GF-D8 (cell line): ENCODE measurements around the gene SLC25A51.

Source experiments
- DNase-seq: peaks from one replicate; lab custom pipeline; 2025; lab: John Stamatoyannopoulos, UW

The SLC25A51 gene

GRCh38 chr9:37937366-37937765 is 33.4 kb upstream of the SLC25A51 start:
- no peak for DNase-seq

- no peak for DNase-seq
Measured at GRCh38 chr9:37936965-37937364, 33.0 kb upstream of the SLC25A51 start.

- no peak for DNase-seq
Measured at GRCh38 chr9:37936376-37936775, 32.4 kb upstream of the SLC25A51 start.

GRCh38 chr9:37935096-37935495 is 31.2 kb upstream of the SLC25A51 start:
- DNase-seq: no peak

DNA sequence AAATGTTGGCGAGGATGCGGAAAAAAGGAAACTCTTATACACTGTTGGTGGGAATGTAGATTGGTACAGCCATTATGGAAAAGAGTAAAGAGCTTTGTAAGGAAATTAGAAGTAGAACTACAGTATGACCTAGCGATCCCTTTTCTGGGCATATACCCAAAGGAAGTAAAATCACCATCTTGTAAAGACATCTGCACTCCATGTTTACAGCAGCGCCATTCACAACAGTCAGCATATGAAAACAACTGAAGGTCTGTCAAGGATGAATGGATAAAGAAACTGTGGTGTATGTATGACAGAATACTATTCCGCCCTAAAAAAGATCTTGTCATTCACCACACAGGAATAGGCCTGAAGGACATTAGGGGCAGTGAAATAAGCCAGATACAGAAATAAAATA is 27.7 kb upstream of the SLC25A51 start:
- no peak for DNase-seq

GRCh38 chr9:37929441-37929895 is 25.5 kb upstream of the SLC25A51 start:
- no peak for DNase-seq

DNA sequence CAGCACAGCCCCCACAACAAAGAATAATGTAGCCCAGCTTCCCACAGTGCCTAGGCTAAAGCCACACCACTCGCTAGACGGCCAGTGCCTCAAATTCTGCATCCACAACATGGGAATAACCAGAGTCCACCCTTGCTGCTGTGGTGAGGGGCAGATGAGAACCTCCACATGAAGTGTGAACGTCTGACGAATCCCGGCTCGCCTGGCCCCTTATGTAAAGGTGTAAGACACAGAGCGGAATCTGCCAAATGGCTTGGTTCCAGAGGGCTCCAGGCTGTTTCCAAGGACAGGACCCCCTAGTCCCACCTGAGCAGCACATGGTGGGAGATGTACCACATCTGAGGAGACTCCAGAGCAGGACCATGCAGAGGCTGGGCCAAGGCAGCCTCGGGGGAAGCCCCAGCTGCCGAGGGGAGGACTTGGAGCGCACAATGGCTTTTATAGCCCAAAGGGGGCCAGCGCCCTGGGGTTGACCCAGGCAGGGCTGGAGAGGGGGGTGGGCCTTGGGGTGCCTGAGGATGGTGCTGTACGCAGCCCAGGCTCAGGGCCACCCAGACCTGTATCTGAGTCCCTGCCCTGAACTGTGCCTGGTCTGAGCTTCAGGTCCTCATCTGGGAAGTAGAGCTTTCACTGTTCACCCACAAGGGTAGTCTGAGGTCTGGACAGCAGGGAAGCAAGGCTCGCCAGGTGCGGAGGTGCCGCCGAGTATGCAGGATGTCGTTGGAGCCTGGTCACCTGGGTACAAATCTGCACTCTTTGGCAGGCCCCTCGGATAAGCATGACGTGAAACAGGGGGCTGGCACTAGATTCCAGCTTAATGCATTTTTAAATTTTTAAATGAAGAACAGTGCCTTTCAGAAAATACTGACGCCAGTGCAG is 24.9 kb upstream of the SLC25A51 start:
- no peak for DNase-seq

DNA sequence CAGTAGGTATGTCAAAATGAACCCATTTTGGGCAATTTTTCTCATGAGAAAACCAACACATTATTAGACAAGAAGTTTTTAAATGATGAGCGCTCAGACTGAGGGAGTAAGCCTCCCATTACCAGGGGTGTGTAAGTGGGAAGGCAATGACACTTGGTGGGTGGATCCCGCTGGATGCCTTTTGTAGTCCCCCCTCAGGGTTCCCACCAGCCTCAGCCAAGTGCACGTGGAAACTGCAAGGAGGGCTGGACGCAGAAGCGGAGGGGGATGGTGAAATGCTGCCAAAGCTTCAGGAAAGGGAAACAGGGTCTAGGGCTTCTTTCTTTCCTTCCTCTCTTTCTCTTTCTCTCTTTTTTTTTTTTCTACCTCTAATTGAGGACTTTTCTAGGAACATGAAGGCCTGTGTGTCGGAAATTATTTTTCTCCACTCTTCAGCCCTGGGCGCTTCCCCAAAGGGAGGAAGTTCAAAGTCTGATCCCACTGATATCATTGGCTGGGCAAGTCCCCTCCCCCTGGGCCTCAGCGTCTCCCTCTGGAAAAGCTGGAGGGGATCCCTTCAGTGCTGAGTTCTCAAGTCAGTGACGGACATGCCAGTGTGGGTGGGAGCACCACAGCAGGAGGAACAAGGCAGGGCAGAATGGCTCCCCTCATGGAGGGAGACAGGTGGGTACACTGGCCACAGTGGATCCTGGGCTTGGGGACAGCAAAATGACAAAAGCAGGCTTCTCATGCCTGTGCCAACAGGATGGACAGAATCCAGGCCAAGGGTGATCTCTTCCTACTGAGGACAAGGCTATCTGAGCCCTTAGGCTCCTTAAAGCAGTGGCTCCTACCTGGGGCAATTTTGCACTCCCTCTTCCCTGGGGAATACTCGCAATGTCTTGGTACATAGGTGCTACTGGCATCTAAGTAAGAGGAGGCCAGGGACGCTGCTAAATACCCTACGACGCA is 23.9 kb upstream of the SLC25A51 start:
- no peak for DNase-seq

- DNase-seq: no peak
Measured at GRCh38 chr9:37927132-37927531, 23.2 kb upstream of the SLC25A51 start.

DNA sequence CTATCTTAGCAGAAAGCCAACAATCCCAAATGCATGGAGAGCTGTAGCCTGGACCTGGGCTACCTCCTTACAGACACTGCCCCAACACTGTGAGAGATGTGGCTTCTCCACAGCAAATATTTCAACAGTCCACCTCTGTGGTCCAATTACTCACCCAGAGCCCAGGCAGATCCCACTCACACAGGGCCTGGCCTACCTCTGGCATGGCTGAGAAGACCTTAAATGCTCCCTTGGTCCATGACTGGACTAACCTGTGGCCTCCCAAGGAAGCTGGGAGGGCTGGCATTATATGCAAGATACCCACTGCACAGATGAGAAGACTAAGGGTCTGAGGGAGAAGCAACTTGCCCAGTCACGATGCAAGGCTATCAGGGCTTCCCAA is 22.8 kb upstream of the SLC25A51 start:
- DNase-seq: no peak

DNA sequence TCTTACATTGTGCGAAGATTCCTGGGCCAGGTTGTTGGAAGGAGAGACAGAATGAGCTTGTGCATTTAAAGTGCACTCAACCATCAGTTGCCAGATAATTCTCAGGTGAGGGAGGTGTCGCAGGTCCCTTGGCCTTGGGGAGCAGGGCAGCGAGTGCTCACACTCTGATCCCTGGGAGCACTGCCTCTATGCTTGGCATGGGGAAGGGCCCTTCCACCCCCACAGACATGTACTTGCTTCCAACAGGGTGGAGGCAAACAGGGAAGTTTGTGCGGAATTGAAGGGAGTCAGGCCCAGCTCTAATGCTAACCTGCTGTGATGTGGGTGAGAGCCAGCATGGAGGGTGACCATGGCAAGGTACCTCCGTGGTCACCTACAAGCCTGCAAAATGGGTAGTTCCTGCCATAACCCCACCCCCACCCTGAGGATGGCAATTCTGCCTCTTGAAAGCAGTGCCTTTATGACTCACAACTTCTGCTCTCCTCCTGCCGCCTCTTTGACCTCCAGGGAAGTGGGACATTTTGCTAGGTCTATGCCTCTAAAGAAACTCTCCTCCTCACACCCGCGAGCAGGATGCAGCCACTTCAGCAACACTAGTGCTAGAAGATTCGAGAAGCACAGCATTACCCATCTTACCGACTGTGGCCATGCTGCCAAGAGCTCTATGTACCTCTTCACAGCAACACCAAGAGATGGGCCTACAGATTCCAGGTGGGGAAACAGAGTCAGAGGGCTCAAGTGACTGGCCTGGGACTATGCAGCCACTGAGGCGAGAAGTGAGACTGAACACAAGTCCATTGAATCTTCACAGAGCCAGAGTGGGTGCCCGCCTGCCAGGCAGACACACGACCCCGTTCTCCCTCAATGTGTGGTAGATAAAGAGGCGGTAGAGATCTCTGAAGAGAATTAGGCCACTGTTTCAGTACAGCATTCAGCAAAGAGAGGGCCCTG is 22.1 kb upstream of the SLC25A51 start:
- no peak for DNase-seq

- no peak for DNase-seq
Measured at GRCh38 chr9:37925006-37925405, 21.1 kb upstream of the SLC25A51 start.

- DNase-seq: no peak
Measured at GRCh38 chr9:37924538-37924937, 20.6 kb upstream of the SLC25A51 start.

- DNase-seq: no peak
Measured at GRCh38 chr9:37923796-37924427, 20.0 kb upstream of the SLC25A51 start.

GRCh38 chr9:37923118-37923795 is 19.3 kb upstream of the SLC25A51 start:
- DNase-seq: no peak

DNA sequence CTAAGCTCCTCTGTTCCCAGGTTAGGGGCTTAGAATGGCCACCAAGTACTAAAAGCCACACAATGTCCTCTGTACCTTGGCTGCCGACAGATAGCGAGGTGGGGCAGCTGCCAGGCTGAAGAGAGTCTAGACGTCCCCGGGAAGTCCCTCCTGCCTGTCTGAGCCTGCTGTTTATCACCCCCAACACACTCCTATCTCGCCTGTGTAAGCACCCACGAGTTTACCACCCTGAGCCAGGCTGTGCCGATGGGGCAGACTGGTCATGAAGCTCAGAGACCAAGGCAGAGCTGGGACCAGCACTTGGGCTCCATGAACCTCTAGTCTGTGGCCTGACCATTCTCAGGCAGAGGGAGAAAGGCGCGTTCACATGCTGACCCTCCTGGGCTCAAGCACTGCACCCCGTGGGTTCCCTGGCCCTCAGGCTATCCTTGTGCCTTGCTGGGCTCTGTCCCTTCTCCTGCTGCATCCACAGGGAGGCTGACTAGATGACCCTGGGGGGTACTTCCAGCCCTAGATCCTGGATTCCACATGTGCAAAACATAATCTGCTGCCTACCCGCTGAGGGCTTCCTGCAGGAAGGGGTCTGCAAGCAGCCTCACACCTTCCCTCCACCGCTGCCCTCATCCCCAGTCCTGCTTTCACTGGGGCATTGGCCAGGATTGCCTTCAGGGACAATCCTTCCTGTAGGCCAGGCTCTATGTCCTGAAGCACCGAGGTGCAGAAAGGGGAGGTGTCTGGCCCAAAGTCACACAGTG is 18.6 kb upstream of the SLC25A51 start:
- no peak for DNase-seq

DNA sequence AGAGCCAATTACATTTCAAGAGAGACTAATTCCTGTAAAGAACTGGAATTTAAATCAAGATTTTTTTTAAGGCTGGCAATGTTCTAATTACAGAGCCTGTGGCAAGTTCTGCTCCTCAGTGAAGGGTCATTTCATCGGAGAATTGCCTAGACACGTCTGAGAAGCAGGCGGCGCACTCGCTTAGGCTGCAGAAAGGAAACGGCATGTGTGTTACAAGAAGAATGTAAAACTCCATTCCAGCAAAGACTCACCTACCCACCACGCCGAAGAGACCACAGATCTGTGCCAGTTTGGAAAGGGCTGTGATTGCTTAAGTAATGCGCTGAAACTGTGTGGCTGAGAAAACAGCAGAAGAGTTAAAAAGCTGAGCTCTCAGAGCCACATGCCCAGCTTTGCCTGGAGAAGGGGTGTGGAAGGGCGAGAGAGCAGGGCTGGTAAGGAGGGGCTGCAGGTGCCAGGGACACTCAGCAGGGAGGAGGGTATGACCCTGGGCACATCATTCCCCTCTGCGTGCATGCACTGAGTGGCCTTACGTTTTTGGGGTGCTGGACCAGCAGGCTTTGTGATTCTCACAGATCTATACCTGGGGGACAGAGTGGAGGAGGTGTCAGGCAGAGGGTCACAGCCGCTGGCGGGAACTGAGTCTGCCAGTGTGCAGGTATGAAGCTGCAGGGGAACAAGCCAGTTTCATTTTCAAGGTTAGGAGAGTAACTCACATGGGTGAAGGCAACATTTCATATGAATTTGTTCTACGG is 17.8 kb upstream of the SLC25A51 start:
- no peak for DNase-seq

GRCh38 chr9:37921168-37921510 is 17.2 kb upstream of the SLC25A51 start:
- no peak for DNase-seq

DNA sequence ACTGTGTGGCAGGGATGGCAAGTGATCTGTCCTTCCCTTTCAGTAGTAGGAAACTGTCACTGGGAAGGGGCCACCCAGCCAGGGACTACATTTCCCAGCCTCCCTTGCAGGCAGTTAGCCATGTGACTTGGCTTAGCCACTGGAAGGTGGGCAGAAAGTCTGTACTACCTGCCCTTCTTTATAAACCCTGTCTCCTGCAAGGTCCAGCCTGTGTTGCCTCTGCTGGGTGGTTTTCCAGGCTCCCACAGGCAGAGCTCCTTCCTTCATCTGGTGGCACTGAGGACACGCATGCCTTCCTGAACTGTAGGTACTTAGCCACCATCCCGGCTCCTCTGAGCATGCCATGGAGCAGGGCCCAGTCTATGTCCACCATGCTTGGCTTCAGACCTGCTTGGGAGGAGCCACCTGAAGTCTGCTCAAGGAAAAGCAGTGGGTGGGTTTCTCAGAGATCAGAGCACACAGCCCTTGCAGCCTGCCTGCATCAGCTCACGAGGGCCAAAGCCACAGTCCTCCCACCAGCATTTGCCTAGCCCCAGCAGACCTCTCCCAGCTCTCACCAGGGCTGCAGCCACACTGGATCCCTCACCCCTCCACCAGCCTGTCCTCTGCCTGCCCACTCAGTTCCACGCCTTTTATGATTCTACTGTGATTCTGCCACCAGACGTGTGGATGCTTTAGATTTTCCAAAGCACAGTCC is 16.7 kb upstream of the SLC25A51 start:
- DNase-seq: no peak
